WI38 (cell line): ENCODE data around the gene STH.

Experiments used
- H3K4me3 ChIP-seq: 2 replicates; pipeline ENCODE4 v1.5.1; 2011; ENCODE audit warnings: low read depth, mild to moderate bottlenecking, control low read depth, low read length
- CTCF ChIP-seq: IDR thresholded peaks from 2 replicates; pipeline ENCODE4 v1.5.1; 2012; ENCODE audit warnings: low read depth, mild to moderate bottlenecking, control low read depth, low read length

The STH gene

GRCh38 chr17:45984368-45984767, 14.7 kb upstream of the STH start:
- H3K4me3 ChIP-seq, result no peak overlapping the region
- TF ChIP-seq CTCF, result no peak

GRCh38 chr17:45985447-45985846, 13.6 kb upstream of the STH start:
- no peak overlapping the region for H3K4me3 ChIP-seq
- TF ChIP-seq CTCF, result no peak

GRCh38 chr17:45986056-45986455, 13.0 kb upstream of the STH start:
- no peak for TF ChIP-seq CTCF
- no peak overlapping the region for H3K4me3 ChIP-seq

GRCh38 chr17:45987706-45988105, 11.3 kb upstream of the STH start:
- TF ChIP-seq CTCF, result no peak
- H3K4me3 ChIP-seq, result no peak overlapping the region

GRCh38 chr17:45989759-45990158, 9.3 kb upstream of the STH start:
- H3K4me3 ChIP-seq, result no peak overlapping the region
- TF ChIP-seq CTCF, result no peak

GRCh38 chr17:45990886-45991285, 8.2 kb upstream of the STH start:
- no peak overlapping the region for H3K4me3 ChIP-seq
- no peak for TF ChIP-seq CTCF

- TF ChIP-seq CTCF, result no peak
- no peak overlapping the region for H3K4me3 ChIP-seq
Observed at GRCh38 chr17:45991341-45991740, 7.7 kb upstream of the STH start.
